HepG2 (cell line): ENCODE measurements around the gene TUBA4B. TPM values are rescaled to one million over a fixed set of nuclear protein-coding genes. Genes with fewer than 3 reads are reported as not detected.

Experiments
- AGO1 ChIP-seq: fragments of 200-400 bp; formaldehyde crosslinking; IDR thresholded peaks from 2 replicates; pipeline ENCODE4 v1.6.1; 2017; ENCODE audit warnings: mild to moderate bottlenecking, low read depth, low read length, moderate library complexity; ENCODE audit not compliant: poor library complexity, severe bottlenecking
- DNMT3B ChIP-seq: conservative IDR thresholded peaks from 2 replicates; pipeline ENCODE4 v1.6.1; 2016; ENCODE audit warnings: missing biosample characterization, control low read depth
- DR1 ChIP-seq: sonication (generic); formaldehyde crosslinking; IDR thresholded peaks from 2 replicates; pipeline ENCODE4 v1.8.0; 2021; ENCODE audit warnings: mild to moderate bottlenecking, missing genetic modification reagents, inconsistent platforms
- HNRNPK ChIP-seq: fragments of 200-400 bp; formaldehyde crosslinking; IDR thresholded peaks from 2 replicates; pipeline ENCODE4 v1.6.1; 2018; ENCODE audit warnings: low read length, low read depth, moderate library complexity, mild to moderate bottlenecking; ENCODE audit not compliant: poor library complexity, severe bottlenecking
- JUNB ChIP-seq: sonication (generic); formaldehyde crosslinking; IDR thresholded peaks from 2 replicates; pipeline ENCODE4 v1.8.0; 2022; ENCODE audit warnings: missing genetic modification reagents, mild to moderate bottlenecking, borderline replicate concordance
- PAWR ChIP-seq: sonication (generic); formaldehyde crosslinking; IDR thresholded peaks from 2 replicates; pipeline ENCODE4 v1.4.0; 2020; ENCODE audit warnings: missing genetic modification reagents, mild to moderate bottlenecking, borderline replicate concordance
- PCBP1 ChIP-seq: fragments of 200-400 bp; formaldehyde crosslinking; IDR thresholded peaks from 2 replicates; pipeline ENCODE4 v1.6.1; 2017; ENCODE audit warnings: mild to moderate bottlenecking, low read depth, low read length, borderline replicate concordance
- RFX1 ChIP-seq: fragments of 450-650 bp; IDR thresholded peaks from 2 replicates; pipeline ENCODE4 v1.6.1; 2017
- SMARCE1 ChIP-seq: fragments of 450-650 bp; IDR thresholded peaks from 2 replicates; pipeline ENCODE4 v1.6.1; 2017; ENCODE audit warnings: borderline replicate concordance
- SRSF9 ChIP-seq: fragments of 200-400 bp; formaldehyde crosslinking; IDR thresholded peaks from 2 replicates; pipeline ENCODE4 v1.6.1; 2018; ENCODE audit warnings: borderline replicate concordance, mild to moderate bottlenecking, low read depth, low read length; ENCODE audit not compliant: insufficient read depth, poor library complexity, severe bottlenecking
- ZFP36 ChIP-seq: fragments of 150-350 bp; IDR thresholded peaks from 2 replicates; pipeline ENCODE4 v1.6.1; 2018; ENCODE audit warnings: borderline replicate concordance, low read length, low read depth; ENCODE audit not compliant: partially characterized antibody
- ZNF138 ChIP-seq: sonication (generic); formaldehyde crosslinking; IDR thresholded peaks from 2 replicates; pipeline ENCODE4 v1.5.0; 2020; ENCODE audit warnings: mild to moderate bottlenecking, low read depth, missing genetic modification reagents
- ZNF207 ChIP-seq: fragments of 450-650 bp; IDR thresholded peaks from 2 replicates; pipeline ENCODE4 v1.6.1; 2016; ENCODE audit warnings: antibody characterized with exemption, borderline replicate concordance
- ZNF224 ChIP-seq: sonication (generic); formaldehyde crosslinking; IDR thresholded peaks from 2 replicates; pipeline ENCODE4 v1.5.0; 2020; ENCODE audit warnings: mild to moderate bottlenecking, missing genetic modification reagents
- ZNF234 ChIP-seq: sonication (generic); formaldehyde crosslinking; conservative IDR thresholded peaks from 2 replicates; pipeline ENCODE4 v1.5.1; 2020; ENCODE audit warnings: mild to moderate bottlenecking, missing genetic modification reagents
- ZNF672 ChIP-seq: sonication (generic); formaldehyde crosslinking; IDR thresholded peaks from 2 replicates; pipeline ENCODE4 v1.8.1; 2022; ENCODE audit warnings: missing genetic modification reagents
- ZNF839 ChIP-seq: sonication (generic); formaldehyde crosslinking; IDR thresholded peaks from 2 replicates; pipeline ENCODE4 v1.4.0; 2020; ENCODE audit warnings: missing genetic modification reagents, mild to moderate bottlenecking, borderline replicate concordance
- polyA plus RNA-seq, 8 experiments: library from polyadenylated mRNA; depleted of rRNA in 3 of 8; stranded (reverse) in 7 of 8; unstranded in 1 of 8; fragments of >200 nt; fragmentation: Illumina TruSeq in 4 of 8; extraction: Trizol in 4 of 8; gene quantifications; 2 replicates each; pipeline versions ENCODE4 v1.2.1 to v1.2.3, GENCODE V29; 2011 to 2016; ENCODE audit warnings: low read depth in 4 of 8, missing spikeins in 1 of 8, mixed read lengths in 1 of 8; ENCODE audit not compliant: insufficient read depth in 1 of 8
- total RNA-seq, 5 experiments: library from RNA; depleted of rRNA; stranded (reverse); fragments of >200 nt; fragmentation: Illumina TruSeq; extraction: Trizol; gene quantifications; 2 replicates each; pipeline ENCODE4 v1.2.3, GENCODE V29; 2016; ENCODE audit warnings: low read depth in 1 of 5
- TF ChIP-seq, protein P1 (sequence below): sonication (generic); formaldehyde crosslinking; IDR thresholded peaks from 2 replicates; pipeline ENCODE4 v1.4.0; 2020; ENCODE audit warnings: missing genetic modification reagents, borderline replicate concordance
- TF ChIP-seq, protein P2 (sequence below): sonication (generic); formaldehyde crosslinking; IDR thresholded peaks from 2 replicates; pipeline ENCODE4 v1.4.0; 2020; ENCODE audit warnings: mild to moderate bottlenecking, missing genetic modification reagents
- TF ChIP-seq, protein P3 (sequence below): sonication (generic); formaldehyde crosslinking; IDR thresholded peaks from 2 replicates; pipeline ENCODE4 v1.4.0; 2020; ENCODE audit warnings: missing genetic modification reagents
- TF ChIP-seq, protein P4 (sequence below): sonication (generic); formaldehyde crosslinking; conservative IDR thresholded peaks from 2 replicates; pipeline ENCODE4 v1.4.0; 2020; ENCODE audit warnings: missing genetic modification reagents

Gene TUBA4B
- total and polyA plus RNA-seq, 2 of the 13 experiments (the other 11 are each of a cell fraction or from before 2014, with no cell fraction given): 0.18 to 0.22 TPM

DNA sequence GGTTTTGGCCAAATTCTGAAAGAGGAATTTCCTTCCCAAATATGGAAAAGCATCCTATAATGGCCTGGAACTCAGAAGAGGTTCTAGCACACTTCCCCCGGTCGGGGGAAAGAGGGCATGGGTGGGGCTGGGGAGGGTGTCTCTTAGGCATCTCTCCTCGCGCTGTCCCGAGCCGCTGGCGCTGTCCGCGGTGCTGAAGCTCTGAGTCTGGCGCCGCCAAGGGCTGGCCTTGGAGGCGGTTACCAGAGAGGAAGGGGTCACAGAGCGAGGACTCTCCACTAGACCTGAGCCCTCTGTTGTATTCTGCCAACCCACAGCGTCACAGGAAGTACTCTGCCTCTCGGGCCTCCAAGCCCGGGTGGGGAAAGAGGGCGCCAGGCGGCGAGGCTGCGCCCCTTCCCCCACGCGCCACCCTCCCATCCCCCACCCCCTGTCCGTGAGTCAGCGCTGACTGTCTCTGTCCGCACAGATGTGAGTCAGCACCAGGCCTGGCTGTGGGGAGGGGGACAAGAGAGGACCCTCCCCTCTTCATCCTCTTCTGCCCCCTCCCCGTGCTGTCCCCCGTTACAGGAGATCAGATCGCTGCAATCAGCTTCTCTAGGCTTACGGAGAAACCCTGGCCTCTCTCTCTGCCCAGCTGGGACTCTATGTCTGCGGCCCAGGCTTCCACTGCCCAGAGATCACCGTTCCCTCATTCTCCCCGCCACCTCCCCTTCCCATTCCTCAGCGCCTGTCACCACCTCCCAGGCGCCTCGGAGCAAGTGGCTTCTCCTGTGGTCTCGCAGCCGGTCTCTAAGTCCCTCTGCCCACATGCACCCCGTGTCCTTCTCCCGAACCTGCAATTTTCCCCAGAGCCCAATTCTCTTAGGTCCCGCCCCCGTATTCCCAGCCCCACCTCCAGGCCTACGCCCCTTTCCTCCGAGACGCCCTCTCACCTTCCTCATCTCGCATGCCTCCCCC lies 55.4 kb downstream of the TUBA4B start (continued):
- TF ChIP-seq PAWR: peak; percentile 94; the same call in 1 of the 2 replicates
- no peak for TF ChIP-seq SMARCE1
- no peak; the same call in 1 of the 2 replicates for TF ChIP-seq DR1 (CRISPR knock-in tag)
- TF ChIP-seq DNMT3B (CRISPR knock-in tag): peak; percentile 96; the same call in 1 of the 2 replicates
- no peak for TF ChIP-seq AGO1
- TF ChIP-seq ZNF224 (CRISPR knock-in tag): no peak
- TF ChIP-seq, protein P1, sequence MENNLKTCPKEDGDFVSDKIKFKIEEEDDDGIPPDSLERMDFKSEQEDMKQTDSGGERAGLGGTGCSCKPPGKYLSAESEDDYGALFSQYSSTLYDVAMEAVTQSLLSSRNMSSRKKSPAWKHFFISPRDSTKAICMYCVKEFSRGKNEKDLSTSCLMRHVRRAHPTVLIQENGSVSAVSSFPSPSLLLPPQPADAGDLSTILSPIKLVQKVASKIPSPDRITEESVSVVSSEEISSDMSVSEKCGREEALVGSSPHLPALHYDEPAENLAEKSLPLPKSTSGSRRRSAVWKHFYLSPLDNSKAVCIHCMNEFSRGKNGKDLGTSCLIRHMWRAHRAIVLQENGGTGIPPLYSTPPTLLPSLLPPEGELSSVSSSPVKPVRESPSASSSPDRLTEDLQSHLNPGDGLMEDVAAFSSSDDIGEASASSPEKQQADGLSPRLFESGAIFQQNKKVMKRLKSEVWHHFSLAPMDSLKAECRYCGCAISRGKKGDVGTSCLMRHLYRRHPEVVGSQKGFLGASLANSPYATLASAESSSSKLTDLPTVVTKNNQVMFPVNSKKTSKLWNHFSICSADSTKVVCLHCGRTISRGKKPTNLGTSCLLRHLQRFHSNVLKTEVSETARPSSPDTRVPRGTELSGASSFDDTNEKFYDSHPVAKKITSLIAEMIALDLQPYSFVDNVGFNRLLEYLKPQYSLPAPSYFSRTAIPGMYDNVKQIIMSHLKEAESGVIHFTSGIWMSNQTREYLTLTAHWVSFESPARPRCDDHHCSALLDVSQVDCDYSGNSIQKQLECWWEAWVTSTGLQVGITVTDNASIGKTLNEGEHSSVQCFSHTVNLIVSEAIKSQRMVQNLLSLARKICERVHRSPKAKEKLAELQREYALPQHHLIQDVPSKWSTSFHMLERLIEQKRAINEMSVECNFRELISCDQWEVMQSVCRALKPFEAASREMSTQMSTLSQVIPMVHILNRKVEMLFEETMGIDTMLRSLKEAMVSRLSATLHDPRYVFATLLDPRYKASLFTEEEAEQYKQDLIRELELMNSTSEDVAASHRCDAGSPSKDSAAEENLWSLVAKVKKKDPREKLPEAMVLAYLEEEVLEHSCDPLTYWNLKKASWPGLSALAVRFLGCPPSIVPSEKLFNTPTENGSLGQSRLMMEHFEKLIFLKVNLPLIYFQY (CRISPR knock-in tag): peak; percentile 96
- peak; percentile 45 for TF ChIP-seq HNRNPK
- TF ChIP-seq, protein P2, sequence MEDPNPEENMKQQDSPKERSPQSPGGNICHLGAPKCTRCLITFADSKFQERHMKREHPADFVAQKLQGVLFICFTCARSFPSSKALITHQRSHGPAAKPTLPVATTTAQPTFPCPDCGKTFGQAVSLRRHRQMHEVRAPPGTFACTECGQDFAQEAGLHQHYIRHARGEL (CRISPR knock-in tag): no peak; the same call in 1 of the 2 replicates
- TF ChIP-seq ZNF207: no peak
- TF ChIP-seq, protein P3, sequence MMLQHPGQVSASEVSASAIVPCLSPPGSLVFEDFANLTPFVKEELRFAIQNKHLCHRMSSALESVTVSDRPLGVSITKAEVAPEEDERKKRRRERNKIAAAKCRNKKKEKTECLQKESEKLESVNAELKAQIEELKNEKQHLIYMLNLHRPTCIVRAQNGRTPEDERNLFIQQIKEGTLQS (CRISPR knock-in tag): peak; percentile 83
- no peak for TF ChIP-seq ZNF672 (CRISPR knock-in tag)
- TF ChIP-seq PCBP1: peak; percentile 47; the same call in 1 of the 2 replicates
- peak; percentile 97 for TF ChIP-seq ZNF138
- TF ChIP-seq JUNB (CRISPR knock-in tag): peak; percentile 63
- TF ChIP-seq ZFP36: no peak
- no peak for TF ChIP-seq SRSF9
- TF ChIP-seq RFX1: no peak
- TF ChIP-seq, protein P4, sequence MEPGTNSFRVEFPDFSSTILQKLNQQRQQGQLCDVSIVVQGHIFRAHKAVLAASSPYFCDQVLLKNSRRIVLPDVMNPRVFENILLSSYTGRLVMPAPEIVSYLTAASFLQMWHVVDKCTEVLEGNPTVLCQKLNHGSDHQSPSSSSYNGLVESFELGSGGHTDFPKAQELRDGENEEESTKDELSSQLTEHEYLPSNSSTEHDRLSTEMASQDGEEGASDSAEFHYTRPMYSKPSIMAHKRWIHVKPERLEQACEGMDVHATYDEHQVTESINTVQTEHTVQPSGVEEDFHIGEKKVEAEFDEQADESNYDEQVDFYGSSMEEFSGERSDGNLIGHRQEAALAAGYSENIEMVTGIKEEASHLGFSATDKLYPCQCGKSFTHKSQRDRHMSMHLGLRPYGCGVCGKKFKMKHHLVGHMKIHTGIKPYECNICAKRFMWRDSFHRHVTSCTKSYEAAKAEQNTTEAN (CRISPR knock-in tag): peak; percentile 97
- peak; percentile 84; the same call in 1 of the 2 replicates for TF ChIP-seq ZNF234 (CRISPR knock-in tag)
- 0 out of 2 replicates have a peak, but pooled peaks have one; percentile 57 for TF ChIP-seq ZNF839
